WTC11 (cell line): Measurements from ENCODE around the gene SVOP.

Source experiments
- FOXJ3 ChIP-seq: sonication (generic); formaldehyde crosslinking; IDR thresholded peaks from 2 replicates; pipeline ENCODE4 v1.9.0; 2021; ENCODE audit warnings: missing genetic modification reagents, mild to moderate bottlenecking, borderline replicate concordance
- NFYB ChIP-seq: sonication (generic); formaldehyde crosslinking; conservative IDR thresholded peaks from 2 replicates; pipeline ENCODE4 v1.8.0; 2022; ENCODE audit warnings: low read depth, missing genetic modification reagents

GRCh38 chr12:109027767-109028166 lies 6.9 kb upstream of the SVOP start:
- no peak for TF ChIP-seq NFYB
- TF ChIP-seq FOXJ3 (CRISPR knock-in tag), result no peak
